IMR-90 (cell line): ENCODE data around the gene TNFRSF11A. TPM values are rescaled to one million over a fixed set of nuclear protein-coding genes. Genes with fewer than 3 reads are reported as not detected.

Experiments used
- ATAC-seq: fragments of 200-7000 bp; cut with Tn5 transposase; 2 replicates; pipeline ENCODE4 v1.9.1; 2020; ENCODE audit warnings: low read depth, mild to moderate bottlenecking, moderate library complexity
- BruUV-seq: library from RNA; stranded (reverse); fragments of 400-500 nt; replicated peaks from 2 replicates; lab custom pipeline; 2021; lab: Mats Ljungman, UMichigan
- CTCF ChIA-PET: fragments of 300-600 bp; formaldehyde crosslinking; extraction: SDS; loops from one replicate; lab custom pipeline; 2021; ENCODE audit warnings: antibody characterized with exemption; lab: Yijun Ruan, JAX
- POLR2A ChIA-PET: fragments of 300-600 bp; sonication (Branson Sonifier 250); formaldehyde crosslinking; loops from one replicate; lab custom pipeline; 2022; ENCODE audit warnings: antibody characterized with exemption; ENCODE audit not compliant: unreplicated experiment; lab: Charles Lee
- DNase-seq: peaks from one replicate; pipeline ENCODE4 v3.0.0; 2013
- H2AFZ ChIP-seq: replicated peaks from 2 replicates; pipeline ENCODE3; 2013; ENCODE audit warnings: low read length, mild to moderate bottlenecking; ENCODE audit not compliant: poor library complexity
- H2AK5ac ChIP-seq: 2 replicates; pipeline ENCODE4 v1.6.1; 2013; ENCODE audit warnings: low read depth, low read length, inconsistent platforms
- H2AK9ac ChIP-seq: replicated peaks from 2 replicates; pipeline ENCODE3; 2013; ENCODE audit warnings: mild to moderate bottlenecking, low read depth, low read length, moderate library complexity; ENCODE audit not compliant: poor library complexity
- H2BK120ac ChIP-seq: 2 replicates; pipeline ENCODE4 v1.6.1; 2013; ENCODE audit warnings: low read depth, low read length, inconsistent platforms
- H2BK15ac ChIP-seq: 3 replicates; pipeline ENCODE4 v1.6.1; 2013; ENCODE audit warnings: low read depth, low read length, inconsistent platforms
- H2BK20ac ChIP-seq: 2 replicates; pipeline ENCODE4 v1.6.1; 2013; ENCODE audit warnings: low read depth, mild to moderate bottlenecking, inconsistent platforms, low read length, moderate library complexity
- H2BK5ac ChIP-seq: 2 replicates; pipeline ENCODE4 v1.6.1; 2013; ENCODE audit warnings: mild to moderate bottlenecking, low read depth, low read length, inconsistent platforms; ENCODE audit not compliant: poor library complexity, severe bottlenecking
- H3K14ac ChIP-seq: replicated peaks from 2 replicates; pipeline ENCODE4 v1.6.1; 2013; ENCODE audit warnings: low read depth, low read length, inconsistent platforms
- H3K18ac ChIP-seq: 2 replicates; pipeline ENCODE4 v1.6.1; 2013; ENCODE audit warnings: low read depth, low read length, control low read depth
- H3K23ac ChIP-seq: 2 replicates; pipeline ENCODE4 v1.6.1; 2013; ENCODE audit warnings: low read depth, low read length, inconsistent platforms
- H3K27ac ChIP-seq: 2 replicates; pipeline ENCODE4 v1.5.1; 2013; ENCODE audit warnings: mild to moderate bottlenecking, control low read depth, low read length; ENCODE audit not compliant: insufficient read depth
- H3K27me3 ChIP-seq: 2 replicates; pipeline ENCODE4 v1.6.1; 2013; ENCODE audit warnings: low read length; ENCODE audit not compliant: control insufficient read depth, insufficient read depth
- H3K36me3 ChIP-seq: 2 replicates; pipeline ENCODE4 v1.6.1; 2013; ENCODE audit warnings: low read length, mixed read lengths; ENCODE audit not compliant: control insufficient read depth, insufficient read depth
- H3K4ac ChIP-seq: 2 replicates; pipeline ENCODE4 v1.6.1; 2013; ENCODE audit warnings: low read depth, low read length, inconsistent platforms
- H3K4me1 ChIP-seq: 2 replicates; pipeline ENCODE4 v1.6.1; 2013; ENCODE audit warnings: low read length, mixed read lengths; ENCODE audit not compliant: control insufficient read depth, insufficient read depth
- H3K4me2 ChIP-seq: 2 replicates; pipeline ENCODE4 v1.6.1; 2013; ENCODE audit warnings: low read depth, mild to moderate bottlenecking, control low read depth, low read length, moderate library complexity
- H3K4me3 ChIP-seq: 2 replicates; pipeline ENCODE4 v1.5.1; 2013; ENCODE audit warnings: low read depth, mild to moderate bottlenecking, control low read depth, low read length, moderate library complexity; ENCODE audit not compliant: insufficient read depth
- H3K56ac ChIP-seq: 2 replicates; pipeline ENCODE4 v1.6.1; 2013; ENCODE audit warnings: low read length, inconsistent platforms; ENCODE audit not compliant: insufficient read depth; ENCODE audit errors: extremely low read depth
- H3K79me1 ChIP-seq, 2 experiments: 2 replicates each; pipeline ENCODE4 v1.6.1; 2013; ENCODE audit warnings: low read length in 2 of 2, inconsistent platforms in 1 of 2, low read depth in 1 of 2
- H3K9ac ChIP-seq: 2 replicates; pipeline ENCODE4 v1.6.1; 2013; ENCODE audit warnings: low read depth, low read length, control low read depth
- H3K9me1 ChIP-seq: 2 replicates; pipeline ENCODE4 v1.6.1; 2013; ENCODE audit warnings: low read length, inconsistent platforms; ENCODE audit not compliant: insufficient read depth
- H3K9me3 ChIP-seq: 2 replicates; pipeline ENCODE4 v1.6.1; 2013; ENCODE audit warnings: low read length; ENCODE audit not compliant: control insufficient read depth, insufficient read depth
- H4K20me1 ChIP-seq: 2 replicates; pipeline ENCODE4 v1.6.1; 2013; ENCODE audit warnings: low read length, inconsistent platforms; ENCODE audit not compliant: insufficient read depth
- H4K5ac ChIP-seq: 2 replicates; pipeline ENCODE4 v1.6.1; 2013; ENCODE audit warnings: mild to moderate bottlenecking, low read depth, low read length, control low read depth
- H4K8ac ChIP-seq, 2 experiments: 2 replicates each; pipeline ENCODE4 v1.6.1; 2013; ENCODE audit warnings: low read depth in 2 of 2, low read length in 2 of 2, control low read depth in 1 of 2, inconsistent platforms in 1 of 2
- H4K91ac ChIP-seq: 2 replicates; pipeline ENCODE4 v1.6.1; 2013; ENCODE audit warnings: low read depth, low read length, inconsistent platforms; ENCODE audit not compliant: insufficient read depth
- BHLHE40 ChIP-seq: fragments of 150-350 bp; IDR thresholded peaks from 2 replicates; pipeline ENCODE4 v1.6.1; 2016; ENCODE audit warnings: mild to moderate bottlenecking, low read depth, low read length
- CEBPB ChIP-seq: IDR thresholded peaks from 2 replicates; pipeline ENCODE4 v1.6.1; 2012; ENCODE audit warnings: low read depth, low read length, improper control_type of control experiment
- CHD1 ChIP-seq: IDR thresholded peaks from 2 replicates; pipeline ENCODE4 v1.6.1; 2012; ENCODE audit warnings: low read depth, low read length, improper control_type of control experiment
- CTCF ChIP-seq: conservative IDR thresholded peaks from 2 replicates; pipeline ENCODE4 v1.5.1; 2012; ENCODE audit warnings: mild to moderate bottlenecking, low read depth, low read length, improper control_type of control experiment
- ELK1 ChIP-seq: fragments of 150-350 bp; IDR thresholded peaks from 2 replicates; pipeline ENCODE4 v1.6.1; 2016; ENCODE audit warnings: low read depth, mild to moderate bottlenecking, low read length, moderate library complexity, borderline replicate concordance
- MAFK ChIP-seq: IDR thresholded peaks from 2 replicates; pipeline ENCODE4 v1.6.1; 2012; ENCODE audit warnings: low read depth, low read length, improper control_type of control experiment
- MAZ ChIP-seq: IDR thresholded peaks from 2 replicates; pipeline ENCODE4 v1.6.1; 2012; ENCODE audit warnings: low read depth, mild to moderate bottlenecking, low read length, improper control_type of control experiment, moderate library complexity, borderline replicate concordance
- MXI1 ChIP-seq: IDR thresholded peaks from 2 replicates; pipeline ENCODE4 v1.6.1; 2012; ENCODE audit warnings: low read depth, mild to moderate bottlenecking, low read length, moderate library complexity, borderline replicate concordance
- NFE2L2 ChIP-seq: fragments of 150-350 bp; IDR thresholded peaks from 2 replicates; pipeline ENCODE4 v1.6.1; 2016; ENCODE audit warnings: low read depth, mild to moderate bottlenecking, low read length
- POLR2A ChIP-seq: IDR thresholded peaks from 2 replicates; pipeline ENCODE4 v1.6.1; 2012; ENCODE audit warnings: mild to moderate bottlenecking, low read depth, low read length
- RAD21 ChIP-seq: IDR thresholded peaks from 2 replicates; pipeline ENCODE4 v1.6.1; 2012; ENCODE audit warnings: low read length, improper control_type of control experiment
- RCOR1 ChIP-seq: IDR thresholded peaks from 2 replicates; pipeline ENCODE4 v1.6.1; 2012; ENCODE audit warnings: mild to moderate bottlenecking, low read length, improper control_type of control experiment; ENCODE audit not compliant: insufficient replicate concordance
- RFX5 ChIP-seq: IDR thresholded peaks from 2 replicates; pipeline ENCODE4 v1.8.0; 2012; ENCODE audit warnings: low read depth, mild to moderate bottlenecking, low read length, moderate library complexity
- USF2 ChIP-seq: fragments of 150-350 bp; IDR thresholded peaks from 2 replicates; pipeline ENCODE4 v1.6.1; 2017; ENCODE audit warnings: mild to moderate bottlenecking, antibody characterized with exemption, low read length, low read depth
- WGBS, 2 experiments: methylation state at CpG; one replicate each; pipeline versions ENCODE4 v1.1.5 to v1.1.7; 2013; ENCODE audit warnings: missing lambda C conversion rate in 2 of 2; ENCODE audit not compliant: insufficient read length in 1 of 2; ENCODE audit errors: extremely low coverage in 2 of 2; 5-methylcytosine and 5-hydroxymethylcytosine counted together
- dilution Hi-C: fragments of 300-500 bp; cut with HindIII; formaldehyde crosslinking; loops from one replicate; pipeline ENCODE4 v1.14.3; 2018; ENCODE audit warnings: low sequenced_read_pairs; ENCODE audit not compliant: unreplicated experiment
- in situ Hi-C: fragments of 300-500 bp; cut with MboI; formaldehyde crosslinking; loops from 3 replicates; pipeline ENCODE4 v1.14.3; 2019; ENCODE audit warnings: low sequenced_read_pairs, inconsistent platforms, mixed read lengths
- intact Hi-C: fragments of 100-400 bp; cut with micrococcal nuclease; formaldehyde crosslinking; loops from 2 replicates; pipeline ENCODE4 v1.10.0; 2022
- polyA plus RNA-seq, 3 experiments: library from polyadenylated mRNA; depleted of rRNA; stranded (reverse); fragments of >200 nt; gene quantifications; 2 replicates each; pipeline ENCODE4 v1.2.3, GENCODE V29; 2012; ENCODE audit warnings: low replicate concordance in 1 of 3
- total RNA-seq: library from RNA; depleted of rRNA; stranded (reverse); fragments of >200 nt; gene quantifications from 2 replicates; pipeline ENCODE4 v1.2.3, GENCODE V29; 2012

TNFRSF11A gene
- total and polyA plus RNA-seq, 2 of the 4 experiments (the other 2 are of a cell fraction), result under 0.01 TPM; not detected in 1

GRCh38 chr18:62282188-62282629, 42.9 kb upstream of the TNFRSF11A start:
- H3K14ac ChIP-seq, result no peak overlapping the region
- no peak overlapping the region for H4K5ac ChIP-seq
- H4K91ac ChIP-seq, result no peak overlapping the region
- 0 out of 2 replicates have a peak overlapping the region, but pooled peaks have one; percentile 62 for H2BK20ac ChIP-seq
- no peak overlapping the region for H2BK15ac ChIP-seq
- CTCF ChIA-PET, result interaction anchor here (0.6 to 1.2 kb wide), 3 partner anchors 13 to 242 kb away, joined by 3 read pairs; no protein-coding TSS in a partner anchor
- peak overlapping the region; percentile 5; the same call in 1 of the 2 replicates for H3K18ac ChIP-seq
- ATAC-seq (peak; percentile 70), DNase-seq (peak; percentile 84)
- no peak overlapping the region; the same call in 1 of the 2 replicates for H3K23ac ChIP-seq
- in situ Hi-C loops (loop anchor here (25.0 kb wide), 1 partner anchor 280 kb away; no protein-coding TSS in a partner anchor), dilution Hi-C loops (no loop called here), intact Hi-C loops (no loop called here)
- H3K9me1 ChIP-seq, result peaks cover 3% of the 10 kb centered on the region; the same call in 1 of the 2 replicates
- H2BK5ac ChIP-seq, result peak overlapping the region; percentile 90
- H3K4ac ChIP-seq, result no peak overlapping the region; the same call in 1 of the 2 replicates
- no peak overlapping the region for H3K4me3 ChIP-seq
- H3K36me3 ChIP-seq, result peaks cover 8% of the 10 kb centered on the region; the same call in 1 of the 2 replicates
- no peak overlapping the region for H2AFZ ChIP-seq
- H2BK120ac ChIP-seq, result no peak overlapping the region
- no peaks in the 10 kb centered on the region for H3K27me3 ChIP-seq
- H3K56ac ChIP-seq, result no peak overlapping the region
- peaks cover 7% of the 10 kb centered on the region for H3K4me1 ChIP-seq
- H2AK9ac ChIP-seq, result no peak overlapping the region
- peak overlapping the region; percentile 71 for H3K4me2 ChIP-seq
- no CpG with 5 or more reads among the region's 2 CpGs for WGBS, 2 experiments
- no TSS peak for BruUV-seq
- TF ChIP-seq RFX5 (no peak), CTCF (no peak), RAD21 (no peak), MAZ (no peak), CHD1 (no peak), USF2 (no peak), BHLHE40 (no peak), NFE2L2 (no peak), ELK1 (no peak), RCOR1 (no peak), CEBPB (no peak), MAFK (no peak), POLR2A (no peak), MXI1 (no peak)
- peaks cover 3 to 15% of the 10 kb centered on the region in 2 experiments; a peak in 2 of 4 replicates for H3K79me1 ChIP-seq
- POLR2A ChIA-PET, result no interaction called here
- H3K27ac ChIP-seq, result peak overlapping the region; percentile 23; the same call in 1 of the 2 replicates
- peak overlapping the region in 1 of 2 experiments; percentile 32; a peak in 1 of 4 replicates for H4K8ac ChIP-seq
- H4K20me1 ChIP-seq, result no peaks in the 10 kb centered on the region
- H3K9me3 ChIP-seq, result no peaks in the 10 kb centered on the region
- no peak overlapping the region; the same call in 1 of the 2 replicates for H2AK5ac ChIP-seq
- no peak overlapping the region for H3K9ac ChIP-seq
